ELF-1 (cell line): Measurements from ENCODE around the gene ENC1.
"Not testable (repeated sequence)": the region's sequence is repeated elsewhere in the genome, so short reads cannot be mapped to it uniquely, and the experiment has no call there.

Source experiments
- DNase-seq: peaks from one replicate; pipeline ENCODE4 v3.0.0-alpha.2; 2016; ENCODE audit warnings: low read depth, low spot score

Gene ENC1, protein sequence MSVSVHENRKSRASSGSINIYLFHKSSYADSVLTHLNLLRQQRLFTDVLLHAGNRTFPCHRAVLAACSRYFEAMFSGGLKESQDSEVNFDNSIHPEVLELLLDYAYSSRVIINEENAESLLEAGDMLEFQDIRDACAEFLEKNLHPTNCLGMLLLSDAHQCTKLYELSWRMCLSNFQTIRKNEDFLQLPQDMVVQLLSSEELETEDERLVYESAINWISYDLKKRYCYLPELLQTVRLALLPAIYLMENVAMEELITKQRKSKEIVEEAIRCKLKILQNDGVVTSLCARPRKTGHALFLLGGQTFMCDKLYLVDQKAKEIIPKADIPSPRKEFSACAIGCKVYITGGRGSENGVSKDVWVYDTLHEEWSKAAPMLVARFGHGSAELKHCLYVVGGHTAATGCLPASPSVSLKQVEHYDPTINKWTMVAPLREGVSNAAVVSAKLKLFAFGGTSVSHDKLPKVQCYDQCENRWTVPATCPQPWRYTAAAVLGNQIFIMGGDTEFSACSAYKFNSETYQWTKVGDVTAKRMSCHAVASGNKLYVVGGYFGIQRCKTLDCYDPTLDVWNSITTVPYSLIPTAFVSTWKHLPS

DNA sequence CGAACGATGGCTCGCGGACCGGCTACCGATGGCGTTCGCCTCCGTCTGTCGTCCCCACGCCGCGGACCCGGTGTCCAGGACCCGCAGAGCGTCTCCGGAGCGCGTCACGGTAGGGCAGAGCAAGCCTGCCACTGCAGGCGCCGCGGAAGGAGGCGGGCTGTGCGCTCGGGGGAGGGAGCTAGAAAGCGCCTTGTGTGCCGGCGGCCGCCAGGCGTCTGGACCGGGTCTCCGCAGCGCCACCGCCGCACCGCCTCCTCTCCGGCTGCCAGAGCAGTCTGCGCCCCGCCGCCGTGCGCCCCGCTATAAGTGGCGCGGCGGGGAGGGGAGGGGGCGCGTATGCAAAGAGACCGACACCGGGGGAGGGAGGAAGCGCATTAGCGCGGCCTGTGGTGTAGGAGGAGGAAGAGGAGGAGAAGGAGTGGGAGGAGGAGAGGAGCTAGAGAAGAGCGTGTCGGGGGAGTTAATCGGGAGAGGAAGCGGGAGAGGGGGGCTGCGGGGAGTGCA is at the start of gene ENC1:
Gene ENC1, minus strand, starts transcription at position 279 of the 504 bp plus-strand sequence. CDS start 4,243 bp downstream, outside the sequence.
- peak; percentile 93 for DNase-seq

DNA sequence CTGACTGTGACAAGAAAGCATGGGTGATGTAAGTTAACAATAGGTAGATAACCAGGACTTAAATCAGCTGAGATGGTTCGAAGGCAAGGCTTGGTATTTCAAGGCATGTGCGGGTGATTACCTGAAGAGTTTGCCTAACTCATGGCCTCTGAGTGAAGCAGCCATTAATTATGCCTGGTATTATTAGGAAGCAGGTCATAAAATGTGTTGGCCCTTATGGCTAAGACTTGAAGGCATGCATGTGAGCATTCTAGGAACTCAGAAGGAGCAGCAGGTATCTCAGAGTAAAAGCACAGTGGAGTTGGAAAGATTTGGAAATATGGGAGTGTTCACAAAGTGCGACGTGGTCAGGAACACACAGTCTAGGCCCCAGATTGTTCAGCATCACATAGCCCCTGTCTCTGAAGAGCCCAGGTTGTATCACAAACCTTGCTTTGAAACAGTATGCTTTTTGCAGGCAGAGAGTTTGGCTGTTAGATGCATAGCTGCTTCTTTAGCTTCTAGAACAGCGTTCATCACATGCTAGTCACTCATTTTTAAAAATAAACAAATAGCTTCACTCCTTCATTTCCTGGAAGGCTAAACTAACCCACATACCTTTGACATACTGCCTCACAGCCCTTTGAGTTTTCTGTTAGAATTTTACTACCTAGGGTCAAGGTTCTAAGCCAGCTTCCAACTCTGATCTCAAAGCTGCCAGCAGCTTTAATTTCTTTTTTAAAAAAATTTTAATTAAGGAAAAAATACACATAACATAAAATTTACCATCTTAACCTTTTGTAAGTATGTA is 46.6 kb upstream of the ENC1 start:
- no peak for DNase-seq

DNA sequence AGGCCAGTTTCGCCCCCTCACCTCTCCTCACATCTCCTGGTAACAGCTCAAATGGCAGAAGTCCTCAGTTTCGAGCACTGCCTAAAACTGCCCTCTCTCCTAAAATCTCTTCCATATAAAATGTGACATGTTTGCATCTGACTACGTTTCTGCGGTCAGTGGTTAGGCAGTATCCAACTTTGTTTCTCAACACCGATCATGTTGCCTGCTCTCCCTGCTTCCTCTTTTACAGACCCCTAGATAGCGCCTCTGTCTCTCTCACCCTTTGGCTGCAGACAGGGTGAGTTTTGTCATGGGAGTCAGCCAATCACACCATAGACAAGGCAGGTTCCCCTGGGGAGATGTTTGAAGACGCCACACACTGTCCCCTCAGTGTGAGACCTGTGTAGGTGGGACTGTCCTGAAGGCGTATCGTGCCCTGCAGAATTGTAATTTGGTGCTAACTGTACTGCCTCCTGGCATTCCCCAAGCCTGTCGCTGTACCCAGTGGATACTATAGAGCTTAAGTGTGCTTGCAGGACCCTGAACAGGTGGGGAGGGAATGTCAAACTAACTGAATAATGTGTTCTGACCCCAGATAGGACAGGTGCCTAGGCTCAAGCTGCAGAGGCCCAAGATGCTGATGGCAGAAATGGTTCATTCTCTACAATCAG is 45.6 kb upstream of the ENC1 start:
- DNase-seq = peak; percentile 23

DNA sequence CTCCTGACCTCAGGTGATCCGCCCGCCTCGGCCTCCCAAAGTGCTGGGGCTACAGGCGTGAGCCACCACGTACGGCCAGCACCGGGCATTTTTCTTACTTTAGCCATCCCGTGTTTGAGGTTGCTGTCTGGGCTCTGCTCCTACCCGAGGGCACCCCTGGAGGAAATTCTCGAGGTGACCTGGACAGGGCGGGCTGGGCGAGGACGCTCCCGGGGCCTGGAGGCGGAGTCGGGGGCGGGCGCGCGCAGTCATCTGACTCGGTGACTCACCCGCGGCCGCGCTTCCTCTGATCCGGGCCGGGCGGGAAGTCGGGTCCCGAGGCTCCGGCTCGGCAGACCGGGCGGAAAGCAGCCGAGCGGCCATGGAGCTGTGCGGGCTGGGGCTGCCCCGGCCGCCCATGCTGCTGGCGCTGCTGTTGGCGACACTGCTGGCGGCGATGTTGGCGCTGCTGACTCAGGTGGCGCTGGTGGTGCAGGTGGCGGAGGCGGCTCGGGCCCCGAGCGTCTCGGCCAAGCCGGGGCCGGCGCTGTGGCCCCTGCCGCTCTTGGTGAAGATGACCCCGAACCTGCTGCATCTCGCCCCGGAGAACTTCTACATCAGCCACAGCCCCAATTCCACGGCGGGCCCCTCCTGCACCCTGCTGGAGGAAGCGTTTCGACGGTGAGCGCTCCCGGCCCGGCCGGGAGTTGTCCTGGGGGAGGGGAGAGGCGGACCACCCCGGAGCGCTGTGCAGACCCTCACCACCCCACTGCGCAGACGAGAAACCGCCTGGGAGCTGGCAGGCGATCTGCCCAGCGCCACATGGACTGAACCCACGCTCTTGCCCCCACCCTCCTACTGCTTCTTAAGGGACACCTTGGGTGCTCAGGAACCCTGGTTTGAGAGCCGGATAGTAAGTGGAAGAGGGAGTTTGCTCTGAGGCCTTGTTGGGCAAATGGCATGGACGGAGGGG is 44.6 kb upstream of the ENC1 start, which contains the start of gene HEXB:
Gene HEXB, plus strand, starts transcription at position 334 of the 952 bp plus-strand sequence. Its CDS starts 28 bp downstream, at position 362.
- peak; percentile 94 for DNase-seq

DNA sequence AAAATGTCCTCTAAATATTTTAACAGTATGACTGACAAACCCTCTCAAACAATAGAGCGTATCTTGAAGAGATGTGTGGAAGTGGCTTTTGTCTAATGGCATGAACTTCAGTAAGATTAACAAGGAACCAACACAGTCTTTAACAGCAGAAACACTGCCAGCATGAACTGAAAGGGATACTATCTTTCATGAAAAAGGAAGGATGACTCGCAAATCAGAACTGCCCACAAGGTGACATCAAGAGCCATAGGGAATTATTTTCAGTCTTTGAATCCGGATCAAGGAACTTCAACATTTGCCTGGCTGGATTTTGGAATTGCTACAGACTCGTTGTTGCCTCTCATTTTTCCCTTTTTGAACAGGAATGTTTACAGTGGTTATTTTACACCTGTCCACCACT is 39.4 kb upstream of the ENC1 start:
- DNase-seq = no peak

DNA sequence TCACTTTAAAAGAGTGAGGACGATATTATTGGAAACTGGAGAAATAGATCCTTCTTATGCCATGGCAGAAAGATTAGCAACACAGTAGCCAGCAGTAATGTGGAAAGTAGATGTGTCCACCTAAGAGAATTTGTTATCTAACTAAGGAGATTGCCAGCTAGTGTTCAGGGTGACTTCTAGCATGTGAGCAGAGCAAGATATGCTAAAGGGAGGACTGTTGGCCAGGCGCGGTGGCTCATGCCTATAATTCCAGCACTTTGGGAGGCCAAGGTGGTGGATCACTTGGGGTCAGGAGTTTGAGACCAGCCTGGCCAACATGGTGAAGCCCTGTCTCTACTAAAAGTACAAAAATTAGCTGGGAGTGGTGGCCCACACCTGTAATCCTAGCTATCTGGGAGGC is 38.8 kb upstream of the ENC1 start:
- not testable (repeated sequence) for DNase-seq

DNA sequence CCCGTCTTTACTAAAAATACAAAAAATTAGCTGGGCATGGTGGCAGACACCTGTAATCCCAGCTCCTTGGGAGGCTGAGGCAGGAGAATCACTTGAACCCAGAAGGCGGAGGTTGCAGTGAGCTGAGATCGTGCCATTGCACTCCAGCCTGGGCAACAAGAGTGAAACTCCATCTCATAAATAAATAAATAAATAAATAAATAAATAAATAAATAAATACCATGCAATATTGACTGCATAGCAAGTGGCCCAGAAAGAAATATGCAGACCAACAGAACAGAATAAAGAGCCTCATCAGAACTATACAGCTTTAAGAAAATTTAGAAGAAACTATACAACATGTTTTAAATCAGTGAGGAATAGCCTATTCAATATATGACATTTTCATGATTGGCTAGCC is 37.6 kb upstream of the ENC1 start:
- not testable (repeated sequence) for DNase-seq

DNA sequence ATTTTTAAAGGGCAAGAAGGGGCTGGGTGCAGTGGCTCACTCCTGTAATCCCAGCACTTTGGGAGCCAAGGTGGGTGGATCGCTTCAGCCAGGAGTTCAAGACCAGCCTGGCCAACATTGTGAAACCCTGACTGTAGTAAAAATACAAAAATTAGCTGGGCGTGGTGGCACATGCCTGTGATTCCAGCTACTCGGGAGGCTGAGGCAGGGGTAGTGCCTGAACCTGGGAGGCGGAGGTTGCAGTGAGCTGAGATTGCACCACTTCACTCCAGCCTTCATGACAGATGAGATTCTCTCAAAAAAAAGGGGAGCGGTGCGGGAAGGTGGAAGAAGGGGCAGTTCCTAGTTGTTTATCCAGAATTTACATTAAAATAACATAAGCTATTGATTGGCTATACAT is 35.9 kb upstream of the ENC1 start:
- not testable (repeated sequence) for DNase-seq

DNA sequence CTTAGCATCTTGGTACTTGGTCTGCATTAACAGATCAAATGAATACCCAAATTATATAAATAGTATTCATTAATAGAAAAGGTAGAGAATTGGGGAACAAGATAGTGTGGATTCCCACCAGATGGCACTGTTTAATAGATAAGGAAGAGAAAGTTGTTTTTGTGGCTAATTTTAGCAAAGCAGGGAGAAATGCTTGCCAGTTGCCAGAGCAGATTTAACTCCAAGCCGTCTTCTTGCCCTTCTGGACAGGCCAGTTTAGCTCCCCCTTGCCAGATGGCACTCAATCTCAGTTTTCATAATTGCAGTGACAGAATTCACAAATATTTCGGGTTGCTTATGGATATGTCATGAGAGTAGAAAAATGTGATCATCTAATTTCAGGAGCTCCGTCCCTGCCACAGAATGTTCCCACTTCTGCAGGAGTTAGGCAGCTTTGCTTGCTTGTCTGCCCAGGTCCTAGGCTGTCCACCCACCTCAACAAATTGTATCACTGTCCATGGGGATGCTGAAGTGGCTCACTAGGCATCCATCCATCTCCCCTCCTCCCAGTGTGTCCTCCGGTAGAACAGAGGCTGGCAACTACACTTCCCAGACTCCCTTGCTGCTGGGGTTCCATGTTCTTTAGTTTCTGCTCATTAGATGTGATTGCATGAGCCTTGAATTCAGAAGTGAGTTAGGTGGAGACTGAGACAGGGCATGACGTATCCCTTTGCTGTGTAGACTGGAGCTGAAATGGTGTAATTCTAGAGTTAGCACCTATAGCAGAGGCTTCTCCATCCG is 32.7 kb upstream of the ENC1 start:
- DNase-seq = no peak

DNA sequence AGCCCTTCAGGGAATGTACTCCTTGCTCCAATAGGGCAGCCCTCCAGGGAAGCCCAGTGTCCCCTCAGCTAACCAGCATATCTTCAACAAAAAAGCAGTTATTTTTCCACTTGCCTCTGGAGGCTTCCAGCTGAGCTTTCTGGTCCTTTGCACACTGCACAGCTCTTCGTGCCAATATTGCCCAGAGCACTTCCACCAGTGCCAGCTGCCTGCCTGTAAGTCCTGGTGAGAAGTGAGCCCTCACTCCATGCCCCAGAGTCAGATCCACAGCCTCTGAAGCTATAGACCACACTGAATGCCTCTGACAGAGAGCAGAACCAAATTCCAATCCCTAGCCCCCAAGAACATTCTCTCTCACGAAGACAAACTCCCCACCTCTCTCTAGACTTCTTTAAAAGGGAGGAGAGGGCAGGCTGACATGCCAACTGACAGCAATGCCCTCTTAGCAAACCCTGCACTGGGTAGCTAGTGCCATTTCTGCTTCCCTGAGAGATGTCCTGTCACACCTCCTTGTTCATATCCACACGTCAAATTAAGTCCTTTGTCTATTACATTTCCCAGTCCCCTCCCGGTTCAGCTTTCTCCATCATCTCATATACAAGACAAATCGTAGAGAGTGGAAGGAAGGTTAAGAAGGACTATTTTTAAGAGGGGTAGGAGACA is 31.8 kb upstream of the ENC1 start:
- DNase-seq = no peak

DNA sequence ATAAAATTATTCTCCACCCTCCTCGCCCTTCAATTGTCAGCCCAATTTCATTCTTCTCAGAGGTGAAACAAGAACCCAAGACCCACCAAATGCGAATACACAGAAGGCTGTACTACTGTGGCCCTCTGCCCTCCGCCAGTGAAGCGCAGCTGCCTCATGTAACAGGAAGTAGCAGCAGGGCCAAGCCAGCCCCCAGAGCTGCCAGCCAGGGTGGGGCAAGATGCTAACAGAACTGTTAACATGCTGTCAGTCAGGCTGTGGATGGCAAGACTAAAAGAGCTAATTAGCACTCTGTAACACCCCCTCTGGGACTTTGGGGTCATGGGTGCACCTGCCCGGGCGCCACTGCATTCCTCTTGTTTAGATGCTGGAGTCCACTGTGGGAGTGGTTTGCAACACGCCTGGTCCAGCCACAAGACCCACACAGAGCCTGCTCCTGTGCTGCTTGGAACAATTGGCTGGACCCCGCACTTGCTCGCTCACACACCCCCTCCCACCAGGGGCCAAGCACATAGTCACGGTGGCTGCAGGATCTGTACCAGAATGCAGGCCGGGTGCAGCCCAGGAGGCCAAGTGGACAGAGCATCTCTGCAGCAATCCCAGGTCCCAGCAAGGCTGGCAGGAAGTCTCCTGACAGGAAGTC is 30.0 kb upstream of the ENC1 start:
- DNase-seq = no peak

DNA sequence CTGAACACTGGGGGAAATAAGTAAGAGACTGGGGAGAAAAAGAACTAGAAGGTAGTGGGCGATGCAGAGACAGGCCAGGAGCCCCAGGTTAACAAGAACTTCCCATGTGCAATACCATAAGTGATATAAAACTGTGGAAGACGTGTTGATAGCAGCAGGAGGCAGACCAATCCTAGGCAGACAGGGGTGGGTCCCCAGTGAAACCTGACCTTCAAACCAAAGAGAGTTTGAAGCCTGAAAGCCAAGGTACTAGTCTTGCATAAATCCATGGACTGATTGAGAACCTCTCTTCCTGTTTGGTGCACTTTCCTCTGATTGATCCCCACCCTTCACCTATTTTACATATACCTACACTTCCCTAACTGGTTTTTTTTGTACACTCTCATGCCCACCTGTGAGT is 29.3 kb upstream of the ENC1 start:
- no peak for DNase-seq

DNA sequence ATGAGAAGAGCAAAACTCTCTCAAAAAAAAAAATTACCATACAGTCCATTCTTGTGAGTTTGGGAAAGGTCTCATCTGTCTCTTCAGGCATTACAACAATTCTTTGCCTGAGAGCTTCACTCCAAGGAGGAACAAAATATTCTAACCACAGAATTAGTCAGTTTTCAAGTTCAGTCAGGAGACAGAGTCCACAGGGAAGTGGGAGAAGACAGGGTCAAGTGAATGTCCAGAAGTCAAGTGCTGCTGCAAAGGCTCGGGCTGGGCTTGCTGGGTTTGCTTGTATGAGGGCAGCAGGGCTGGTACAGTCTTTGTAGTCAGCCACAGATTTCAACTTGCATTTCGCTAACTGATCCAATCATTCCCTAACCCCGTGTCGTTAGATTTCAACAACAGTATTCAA is 26.9 kb upstream of the ENC1 start:
- DNase-seq = no peak

DNA sequence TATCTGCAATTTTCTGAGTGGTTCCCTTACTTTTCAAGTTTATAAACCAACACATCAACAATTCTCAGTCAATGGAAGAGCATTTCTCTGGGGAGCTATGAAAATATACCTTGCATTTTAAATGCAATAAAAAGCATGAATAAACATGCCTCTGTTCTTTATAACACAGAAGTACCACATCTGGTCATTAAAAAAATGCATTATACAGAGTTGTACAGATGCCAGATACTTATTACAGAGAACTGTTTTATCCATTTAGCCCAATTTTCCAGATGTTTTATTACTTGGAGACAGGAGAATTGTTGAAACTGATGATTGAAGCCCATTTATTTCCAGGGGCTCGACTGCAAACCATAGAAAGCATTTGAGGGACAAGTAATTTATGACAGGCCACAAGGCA is 25.3 kb upstream of the ENC1 start:
- DNase-seq = no peak

DNA sequence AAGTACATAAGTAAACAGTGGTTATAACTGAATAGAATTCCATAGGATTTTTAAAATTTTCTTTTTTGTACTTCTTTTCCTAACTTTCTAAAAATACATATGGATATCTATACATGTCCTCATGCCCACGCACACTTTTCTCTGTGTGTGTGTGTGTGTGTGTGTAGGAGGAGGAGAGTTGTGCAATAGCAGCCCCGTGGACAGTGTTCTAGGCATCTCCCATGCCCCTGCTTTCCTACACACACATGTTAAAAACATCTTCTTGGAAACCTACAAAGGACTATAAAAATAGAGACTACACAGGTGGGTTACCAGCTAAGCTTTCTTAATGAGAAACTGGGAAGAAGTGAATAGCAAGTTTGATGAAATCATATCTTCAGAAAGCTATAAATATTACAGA is 24.7 kb upstream of the ENC1 start:
- DNase-seq = no peak

DNA sequence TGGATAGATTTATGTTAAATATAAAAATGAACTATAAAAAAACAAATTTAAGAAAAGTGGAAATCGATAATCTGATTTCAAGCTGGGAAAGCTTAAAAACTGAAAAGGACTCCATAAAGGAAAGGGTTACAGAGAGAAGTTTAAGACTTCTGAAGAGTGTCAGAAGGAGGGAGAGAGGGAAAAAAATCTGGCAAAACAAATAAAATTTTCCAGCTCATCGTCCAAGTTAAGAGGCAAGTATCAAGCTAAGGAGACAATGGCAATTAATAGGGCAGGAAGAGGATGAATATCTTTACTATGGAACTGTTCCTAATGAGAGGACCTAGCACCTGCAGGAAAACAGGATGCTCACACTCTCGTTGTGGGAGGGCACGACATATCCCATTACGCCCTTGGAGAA is 24.0 kb upstream of the ENC1 start:
- DNase-seq = no peak

DNA sequence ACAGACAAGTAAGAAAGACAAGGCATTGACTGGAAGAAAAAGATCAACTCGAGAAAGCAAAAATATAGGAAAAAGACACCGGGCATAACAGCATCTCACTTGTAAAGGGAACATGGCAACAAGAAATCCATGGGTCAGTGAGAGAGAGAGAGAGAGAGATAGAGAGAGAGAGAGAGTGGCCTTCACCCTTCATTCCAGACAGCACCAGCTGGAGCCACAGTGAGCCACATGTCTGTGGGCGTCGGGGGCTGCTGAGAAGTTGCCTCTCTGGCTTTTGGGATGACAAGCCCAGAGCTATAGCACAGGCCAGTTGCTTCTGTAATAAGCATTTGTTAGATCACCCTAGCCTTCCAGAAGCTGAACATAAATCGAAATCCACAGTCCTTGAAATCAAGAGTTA is 20.3 kb upstream of the ENC1 start:
- DNase-seq = no peak

DNA sequence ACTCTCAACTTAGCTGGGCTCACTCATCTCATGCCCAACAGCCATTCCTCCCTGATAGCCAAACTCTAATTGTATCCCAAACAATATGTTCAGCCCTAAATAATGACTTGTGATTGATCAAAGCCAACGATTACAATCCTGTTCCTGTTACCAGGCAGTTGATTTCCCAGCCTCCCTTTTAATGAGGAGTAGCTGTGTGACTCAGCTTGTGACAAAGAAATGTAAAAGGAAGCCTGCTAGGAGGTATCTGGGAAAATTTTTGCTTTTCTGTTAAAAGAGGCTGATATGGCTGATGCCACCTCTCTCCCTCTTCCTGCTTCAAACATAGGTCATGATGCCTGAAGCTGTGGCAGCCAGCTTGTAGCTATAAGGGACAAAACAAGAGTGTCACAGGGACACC is 19.6 kb upstream of the ENC1 start:
- no peak for DNase-seq

DNA sequence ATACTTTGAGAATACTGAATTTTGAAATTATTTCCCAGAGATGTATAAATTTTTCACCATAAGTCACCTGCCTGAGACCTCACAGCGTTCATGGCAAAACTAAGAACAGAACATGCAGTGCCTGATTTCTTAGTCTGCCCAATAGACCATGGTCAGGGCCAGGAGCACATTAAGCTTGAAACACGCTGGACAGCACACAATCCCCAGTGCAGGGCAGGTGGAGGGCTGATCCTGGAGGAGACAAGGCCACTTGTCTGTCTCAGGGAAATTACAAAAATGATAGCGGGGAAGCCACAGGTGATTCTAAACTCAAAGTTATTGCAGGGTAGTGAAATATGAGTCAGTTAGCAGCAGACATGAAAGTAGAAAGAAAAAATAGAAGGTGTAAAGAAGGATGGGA is 18.6 kb upstream of the ENC1 start:
- DNase-seq = no peak
